Measurements from ENCODE around the gene COA6.

Gene COA6

GRCh38 chr1:234402939-234403338 is 29.7 kb downstream of the COA6 start:
- no peak for DNase-seq (ENCODE audit: extremely low spot score)
- CTCF ChIA-PET: no interaction called here
- POLR2A ChIA-PET: no interaction called here
- TF ChIP-seq LEF1 (IDR thresholded peaks at IDR 0.05; ENCODE audit: borderline replicate concordance): no peak
- TF ChIP-seq CTBP1 (IDR thresholded peaks at IDR 0.05; ENCODE audit: borderline replicate concordance): no peak
- no peak for TF ChIP-seq FOXA1 (IDR thresholded peaks at IDR 0.05)
- no peak for TF ChIP-seq ELF4 (IDR thresholded peaks at IDR 0.05)
- no peak for TF ChIP-seq TARDBP (IDR thresholded peaks at IDR 0.05)

GRCh38 chr1:234405676-234406075 is 32.4 kb downstream of the COA6 start:
- POLR2A ChIA-PET: interaction anchor here (1.3 to 2.7 kb wide), 2 partner anchors 10 to 32 kb away, joined by 4 to 7 read pairs; partner anchors contain the start of gene COA6
- no peak for DNase-seq (ENCODE audit: extremely low spot score)
- TF ChIP-seq TARDBP (IDR thresholded peaks at IDR 0.05) (no peak), FOXM1 (IDR thresholded peaks at IDR 0.05; ENCODE audit: borderline replicate concordance) (no peak), CTBP1 (IDR thresholded peaks at IDR 0.05; ENCODE audit: borderline replicate concordance) (no peak), SUZ12 (IDR thresholded peaks at IDR 0.05) (no peak), PKNOX1 (IDR thresholded peaks at IDR 0.05) (no peak), LEF1 (IDR thresholded peaks at IDR 0.05; ENCODE audit: borderline replicate concordance) (no peak), FOXK2 (IDR thresholded peaks at IDR 0.05) (no peak), L3MBTL2 (conservative IDR thresholded peaks at IDR 0.05) (no peak), HDGF (IDR thresholded peaks at IDR 0.05; ENCODE audit: borderline replicate concordance) (no peak), BHLHE40 (IDR thresholded peaks at IDR 0.05; ENCODE audit: borderline replicate concordance) (no peak), NFRKB (IDR thresholded peaks at IDR 0.05) (no peak), FOXA1 (IDR thresholded peaks at IDR 0.05) (no peak), SP1 (IDR thresholded peaks at IDR 0.05) (no peak), ARNT (IDR thresholded peaks at IDR 0.05) (no peak), ELF4 (IDR thresholded peaks at IDR 0.05) (no peak), ZNF384 (IDR thresholded peaks at IDR 0.05) (no peak)
- CTCF ChIA-PET: no interaction called here

- no peak for DNase-seq (ENCODE audit: extremely low spot score)
- TF ChIP-seq ARNT (IDR thresholded peaks at IDR 0.05) (no peak), LEF1 (IDR thresholded peaks at IDR 0.05; ENCODE audit: borderline replicate concordance) (no peak)
- ChIA-PET POLR2A (interaction anchor here (2.7 kb wide), 1 partner anchor 34 kb away, joined by 7 read pairs; the partner anchor contains the start of gene COA6), CTCF (interaction anchor here (0.6 kb wide), 1 partner anchor 14 kb away, joined by 4 read pairs; no protein-coding TSS in a partner anchor)
Measured at GRCh38 chr1:234406871-234407270, 33.6 kb downstream of the COA6 start.

- POLR2A ChIA-PET: no interaction called here
- DNase-seq (ENCODE audit: extremely low spot score): no peak
- CTCF ChIA-PET: no interaction called here
Measured at GRCh38 chr1:234408757-234409156, 35.5 kb downstream of the COA6 start.

GRCh38 chr1:234409328-234409727 is 36.1 kb downstream of the COA6 start:
- no peak for TF ChIP-seq NFRKB (IDR thresholded peaks at IDR 0.05)
- no peak for TF ChIP-seq FOXA1 (IDR thresholded peaks at IDR 0.05)
- no peak for TF ChIP-seq HDGF (IDR thresholded peaks at IDR 0.05; ENCODE audit: borderline replicate concordance)
- TF ChIP-seq LEF1 (IDR thresholded peaks at IDR 0.05; ENCODE audit: borderline replicate concordance): no peak
- no peak for TF ChIP-seq FOXM1 (IDR thresholded peaks at IDR 0.05; ENCODE audit: borderline replicate concordance)
- no peak for TF ChIP-seq TARDBP (IDR thresholded peaks at IDR 0.05)
- no peak for TF ChIP-seq SUZ12 (IDR thresholded peaks at IDR 0.05)
- TF ChIP-seq ARNT (IDR thresholded peaks at IDR 0.05): no peak
- no peak for TF ChIP-seq ZNF384 (IDR thresholded peaks at IDR 0.05)
- no peak for TF ChIP-seq SP1 (IDR thresholded peaks at IDR 0.05)
- TF ChIP-seq BHLHE40 (IDR thresholded peaks at IDR 0.05; ENCODE audit: borderline replicate concordance): no peak
- no peak for TF ChIP-seq FOXK2 (IDR thresholded peaks at IDR 0.05)
- TF ChIP-seq L3MBTL2 (conservative IDR thresholded peaks at IDR 0.05): no peak
- no peak for TF ChIP-seq ELF4 (IDR thresholded peaks at IDR 0.05)
- no peak for DNase-seq (ENCODE audit: extremely low spot score)
- CTCF ChIA-PET: interaction anchor here (0.6 kb wide), 1 partner anchor 258 kb away, joined by 7 read pairs; no protein-coding TSS in a partner anchor
- POLR2A ChIA-PET: no interaction called here

More at GRCh38 chr1:234408757-234409156, 35.5 kb downstream of the COA6 start:
- no peak for TF ChIP-seq HDGF (IDR thresholded peaks at IDR 0.05; ENCODE audit: borderline replicate concordance)
- TF ChIP-seq CTBP1 (IDR thresholded peaks at IDR 0.05; ENCODE audit: borderline replicate concordance): no peak
- TF ChIP-seq L3MBTL2 (conservative IDR thresholded peaks at IDR 0.05): no peak
- no peak for TF ChIP-seq BHLHE40 (IDR thresholded peaks at IDR 0.05; ENCODE audit: borderline replicate concordance)
- TF ChIP-seq PKNOX1 (IDR thresholded peaks at IDR 0.05): no peak

- ChIA-PET CTCF (no interaction called here), POLR2A (no interaction called here)
- TF ChIP-seq FOXA1 (IDR thresholded peaks at IDR 0.05) (no peak), TARDBP (IDR thresholded peaks at IDR 0.05) (no peak), LEF1 (IDR thresholded peaks at IDR 0.05; ENCODE audit: borderline replicate concordance) (no peak), L3MBTL2 (conservative IDR thresholded peaks at IDR 0.05) (no peak)
- no peak for DNase-seq (ENCODE audit: extremely low spot score)
Measured at GRCh38 chr1:234412830-234413229, 39.6 kb downstream of the COA6 start.

- ChIA-PET CTCF (no interaction called here), POLR2A (no interaction called here)
- TF ChIP-seq SP1 (IDR thresholded peaks at IDR 0.05): no peak
- TF ChIP-seq TARDBP (IDR thresholded peaks at IDR 0.05): no peak
- no peak for TF ChIP-seq ARNT (IDR thresholded peaks at IDR 0.05)
- no peak for TF ChIP-seq FOXK2 (IDR thresholded peaks at IDR 0.05)
- no peak for TF ChIP-seq HDGF (IDR thresholded peaks at IDR 0.05; ENCODE audit: borderline replicate concordance)
- TF ChIP-seq PKNOX1 (IDR thresholded peaks at IDR 0.05): no peak
- no peak for TF ChIP-seq FOXM1 (IDR thresholded peaks at IDR 0.05; ENCODE audit: borderline replicate concordance)
- TF ChIP-seq CTBP1 (IDR thresholded peaks at IDR 0.05; ENCODE audit: borderline replicate concordance): no peak
- no peak for DNase-seq (ENCODE audit: extremely low spot score)
Measured at GRCh38 chr1:234413485-234413884, 40.2 kb downstream of the COA6 start.
